Vagina (tissue), 2 donors: ENCODE data around the gene SPART.

ENCODE experiments used
- POLR2A ChIP-seq, 2 donors: fragments of 450-650 bp; IDR thresholded peaks; one replicate each; pipeline ENCODE4 v1.6.1; 2017; ENCODE audit warnings: antibody characterized with exemption in 2 of 2, mild to moderate bottlenecking in 2 of 2, moderate library complexity in 2 of 2
- TF ChIP-seq, protein P1 (sequence below), 3 experiments: fragments of 450-650 bp in 2 of 3; fragments of 200-600 bp in 1 of 3; sonication (generic) in 1 of 3; IDR thresholded peaks; one replicate each; pipeline ENCODE4 v1.5.1; 2017 to 2019; ENCODE audit warnings: antibody characterized with exemption in 3 of 3, mild to moderate bottlenecking in 2 of 3, moderate library complexity in 2 of 3

DNA sequence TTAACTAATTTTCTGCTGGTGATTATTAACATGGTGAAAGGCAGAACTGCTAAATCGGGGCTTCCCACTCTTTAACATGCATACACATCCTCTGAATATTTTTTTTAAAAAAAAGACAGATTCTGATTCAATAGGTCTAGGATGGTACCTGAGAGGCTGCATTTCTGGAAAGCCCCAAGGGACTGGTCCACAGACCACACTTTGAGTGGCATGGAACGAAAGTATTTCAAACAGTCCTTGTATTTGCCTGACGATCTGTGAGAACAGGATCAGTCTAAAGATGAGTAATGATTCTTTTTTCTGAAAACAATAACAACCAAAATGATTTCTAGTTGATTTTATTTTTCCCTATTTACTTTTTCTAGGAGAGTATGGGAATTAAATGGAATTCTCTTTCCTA is 16.7 kb upstream of the SPART start:
- TF ChIP-seq, protein P1, sequence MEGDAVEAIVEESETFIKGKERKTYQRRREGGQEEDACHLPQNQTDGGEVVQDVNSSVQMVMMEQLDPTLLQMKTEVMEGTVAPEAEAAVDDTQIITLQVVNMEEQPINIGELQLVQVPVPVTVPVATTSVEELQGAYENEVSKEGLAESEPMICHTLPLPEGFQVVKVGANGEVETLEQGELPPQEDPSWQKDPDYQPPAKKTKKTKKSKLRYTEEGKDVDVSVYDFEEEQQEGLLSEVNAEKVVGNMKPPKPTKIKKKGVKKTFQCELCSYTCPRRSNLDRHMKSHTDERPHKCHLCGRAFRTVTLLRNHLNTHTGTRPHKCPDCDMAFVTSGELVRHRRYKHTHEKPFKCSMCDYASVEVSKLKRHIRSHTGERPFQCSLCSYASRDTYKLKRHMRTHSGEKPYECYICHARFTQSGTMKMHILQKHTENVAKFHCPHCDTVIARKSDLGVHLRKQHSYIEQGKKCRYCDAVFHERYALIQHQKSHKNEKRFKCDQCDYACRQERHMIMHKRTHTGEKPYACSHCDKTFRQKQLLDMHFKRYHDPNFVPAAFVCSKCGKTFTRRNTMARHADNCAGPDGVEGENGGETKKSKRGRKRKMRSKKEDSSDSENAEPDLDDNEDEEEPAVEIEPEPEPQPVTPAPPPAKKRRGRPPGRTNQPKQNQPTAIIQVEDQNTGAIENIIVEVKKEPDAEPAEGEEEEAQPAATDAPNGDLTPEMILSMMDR (IDR thresholded peaks at IDR 0.05): no peak
- no peak for TF ChIP-seq POLR2A (IDR thresholded peaks at IDR 0.05)
